Stomach (tissue), 4 donors: Measurements from ENCODE around the gene SHOC2.

Experiments
- EP300 ChIP-seq: sonication (generic); formaldehyde crosslinking; IDR thresholded peaks from one replicate; pipeline ENCODE4 v1.6.1; 2017; ENCODE audit warnings: antibody characterized with exemption
- POLR2A ChIP-seq, 4 donors: fragments of 450-650 bp; IDR thresholded peaks; one replicate each; pipeline ENCODE4 v1.6.1; 2016; ENCODE audit warnings: antibody characterized with exemption in 4 of 4, control low read depth in 2 of 4, mild to moderate bottlenecking in 1 of 4, moderate library complexity in 1 of 4
- POLR2AphosphoS5 ChIP-seq, 3 donors: sonication (generic); formaldehyde crosslinking; IDR thresholded peaks; one replicate each; pipeline ENCODE4 v1.6.1; 2016; ENCODE audit warnings: antibody characterized with exemption in 3 of 3
- TF ChIP-seq, protein P1 (sequence below), 7 experiments: fragments of 450-650 bp in 4 of 7; fragments of 200-600 bp in 3 of 7; sonication (generic) in 3 of 7; IDR thresholded peaks; one replicate each; pipeline ENCODE4 v1.5.1; 2016 to 2019; ENCODE audit warnings: antibody characterized with exemption in 7 of 7, control low read depth in 2 of 7, mild to moderate bottlenecking in 1 of 7

DNA sequence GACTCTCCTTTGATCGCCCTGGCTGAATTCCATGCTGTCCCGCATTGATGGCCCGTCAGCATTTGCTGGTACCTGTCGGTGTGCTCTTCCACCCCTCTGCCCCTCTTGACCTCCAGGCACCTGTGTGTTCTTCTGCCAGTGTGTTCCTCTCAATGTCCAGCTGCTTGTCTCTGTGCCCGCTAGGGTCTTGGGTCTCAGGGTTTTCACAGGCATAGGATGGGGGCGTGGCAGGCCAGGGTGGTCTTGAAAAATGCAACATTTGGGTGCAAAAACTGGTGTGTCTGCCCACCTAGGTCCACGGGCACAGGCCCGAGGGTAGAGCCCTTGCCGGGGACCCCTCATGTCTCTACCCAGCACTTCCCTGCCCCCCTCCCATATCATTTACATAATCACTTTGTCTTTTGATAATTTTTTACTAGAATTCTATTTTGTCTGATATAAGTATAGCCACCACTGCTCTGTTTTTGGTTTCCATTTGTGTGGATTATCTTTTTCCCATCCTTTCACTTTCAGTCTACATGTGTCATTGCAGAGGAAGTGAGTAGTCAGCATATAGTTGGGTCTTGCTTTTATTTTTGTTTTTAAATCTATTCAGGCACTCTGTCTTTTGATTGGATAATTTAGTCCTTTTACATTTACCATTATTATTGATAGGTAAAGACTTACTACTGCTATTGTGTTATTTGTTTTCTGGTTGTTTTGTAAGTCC is 110.8 kb downstream of the SHOC2 start:
- TF ChIP-seq, protein P1, sequence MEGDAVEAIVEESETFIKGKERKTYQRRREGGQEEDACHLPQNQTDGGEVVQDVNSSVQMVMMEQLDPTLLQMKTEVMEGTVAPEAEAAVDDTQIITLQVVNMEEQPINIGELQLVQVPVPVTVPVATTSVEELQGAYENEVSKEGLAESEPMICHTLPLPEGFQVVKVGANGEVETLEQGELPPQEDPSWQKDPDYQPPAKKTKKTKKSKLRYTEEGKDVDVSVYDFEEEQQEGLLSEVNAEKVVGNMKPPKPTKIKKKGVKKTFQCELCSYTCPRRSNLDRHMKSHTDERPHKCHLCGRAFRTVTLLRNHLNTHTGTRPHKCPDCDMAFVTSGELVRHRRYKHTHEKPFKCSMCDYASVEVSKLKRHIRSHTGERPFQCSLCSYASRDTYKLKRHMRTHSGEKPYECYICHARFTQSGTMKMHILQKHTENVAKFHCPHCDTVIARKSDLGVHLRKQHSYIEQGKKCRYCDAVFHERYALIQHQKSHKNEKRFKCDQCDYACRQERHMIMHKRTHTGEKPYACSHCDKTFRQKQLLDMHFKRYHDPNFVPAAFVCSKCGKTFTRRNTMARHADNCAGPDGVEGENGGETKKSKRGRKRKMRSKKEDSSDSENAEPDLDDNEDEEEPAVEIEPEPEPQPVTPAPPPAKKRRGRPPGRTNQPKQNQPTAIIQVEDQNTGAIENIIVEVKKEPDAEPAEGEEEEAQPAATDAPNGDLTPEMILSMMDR (IDR thresholded peaks at IDR 0.05) = no peak
- TF ChIP-seq POLR2A (IDR thresholded peaks at IDR 0.05) (no peak), POLR2AphosphoS5 (IDR thresholded peaks at IDR 0.05) (no peak), EP300 (no peak)
